Activated gamma-delta T cell treated with Interleukin-2 at 50 U/mL for 16 hours (primary cell): ENCODE results near the gene TUBA3E.
A peak's percentile ranks its signal among the peaks of the same experiment; 100 is the strongest.
"Not testable (repeated sequence)": the region's sequence is repeated elsewhere in the genome, so short reads cannot be mapped to it uniquely, and the experiment has no call there.

Experiments used
- DNase-seq: peaks from one replicate; pipeline ENCODE4 v3.0.0-alpha.2; 2020

TUBA3E gene

GRCh38 chr2:130160838-130161705, 37.2 kb downstream of the TUBA3E start:
- not testable (repeated sequence) for DNase-seq

- no peak for DNase-seq
Measured at GRCh38 chr2:130160131-130160530, 38.1 kb downstream of the TUBA3E start.

GRCh38 chr2:130159376-130159775, 38.9 kb downstream of the TUBA3E start:
- not testable (repeated sequence) for DNase-seq

- DNase-seq = no peak
Measured at GRCh38 chr2:130158631-130159030, 39.6 kb downstream of the TUBA3E start.

GRCh38 chr2:130157825-130158514, 40.3 kb downstream of the TUBA3E start:
- not testable (repeated sequence) for DNase-seq

GRCh38 chr2:130157354-130157753, 40.9 kb downstream of the TUBA3E start:
- not testable (repeated sequence) for DNase-seq

GRCh38 chr2:130156624-130157004, 41.6 kb downstream of the TUBA3E start:
- no peak for DNase-seq

- DNase-seq = not testable (repeated sequence)
Measured at GRCh38 chr2:130155956-130156623, 42.1 kb downstream of the TUBA3E start.

GRCh38 chr2:130154773-130155765, 43.2 kb downstream of the TUBA3E start:
- DNase-seq = no peak

- DNase-seq = not testable (repeated sequence)
Measured at GRCh38 chr2:130154423-130154770, 43.8 kb downstream of the TUBA3E start.

GRCh38 chr2:130153721-130154422, 44.4 kb downstream of the TUBA3E start:
- DNase-seq = not testable (repeated sequence)

GRCh38 chr2:130152816-130153595, 45.2 kb downstream of the TUBA3E start:
- no peak for DNase-seq

- DNase-seq = not testable (repeated sequence)
Measured at GRCh38 chr2:130152136-130152815, 46.0 kb downstream of the TUBA3E start.

GRCh38 chr2:130151145-130151512, 47.1 kb downstream of the TUBA3E start:
- not testable (repeated sequence) for DNase-seq

- no peak for DNase-seq
Measured at GRCh38 chr2:130150181-130151144, 47.8 kb downstream of the TUBA3E start.

- DNase-seq = not testable (repeated sequence)
Measured at GRCh38 chr2:130148515-130148914, 49.7 kb downstream of the TUBA3E start.

- peak; percentile 46 for DNase-seq
Measured at GRCh38 chr2:130145006-130145414, 53.2 kb downstream of the TUBA3E start, which contains the start of gene CCDC74B. Gene CCDC74B (minus strand): TSS chr2:130145112. CDS start chr2:130144996, 116 bp downstream.

GRCh38 chr2:130143266-130144039, 54.8 kb downstream of the TUBA3E start:
- DNase-seq = not testable (repeated sequence)
